ENCODE measurements around the gene RFNG. TPM values are rescaled to one million over a fixed set of nuclear protein-coding genes. Genes with fewer than 3 reads are reported as not detected.

RFNG gene
- total RNA-seq, 1 experiment from 2014 or later = 46.7 TPM

GRCh38 chr17:82087961-82088837 lies 36.6 kb upstream of the RFNG start:
- Histone ChIP-seq H3K4me3 (ENCODE audit: low read length) (no peak overlapping the region), H2AFZ (ENCODE audit: low read length) (no peak overlapping the region), H3K36me3 (ENCODE audit: low read depth, low read length) (peaks cover 80% of the 10 kb centered on the region), H3K9ac (ENCODE audit: low read length) (no peak overlapping the region), H3K4me2 (ENCODE audit: low read length) (no peak overlapping the region), H3K27me3 (ENCODE audit: low read length) (no peaks in the 10 kb centered on the region), H3K4me1 (ENCODE audit: insufficient read depth, low read length) (no peaks in the 10 kb centered on the region), H3K9me3 (ENCODE audit: low read length) (no peaks in the 10 kb centered on the region), H4K20me1 (ENCODE audit: low read length) (peaks cover 6% of the 10 kb centered on the region; the same call in 1 of the 2 replicates), H3K27ac (ENCODE audit: low read length) (no peak overlapping the region), H3F3A (ENCODE audit: low read length, unreplicated experiment) (no peaks in the 10 kb centered on the region), H3K9me2 (replicated peaks; ENCODE audit: low read length) (no peaks in the 10 kb centered on the region), H3K79me2 (ENCODE audit: low read length) (no peaks in the 10 kb centered on the region)
- intact Hi-C loops (cut with micrococcal nuclease) = no loop called here
- TF ChIP-seq EZH2phosphoT487 (IDR thresholded peaks at IDR 0.05; ENCODE audit: borderline replicate concordance, low read length) = no peak
- no peak for TF ChIP-seq CTCF (conservative IDR thresholded peaks at IDR 0.05; ENCODE audit: low read depth, low read length)
- TF ChIP-seq EZH2 (IDR thresholded peaks at IDR 0.05; ENCODE audit: low read length, unreplicated experiment) = no peak
- ATAC-seq (no peak), DNase-seq (no peak)
- ChIA-PET CTCF (no interaction called here), POLR2A (ENCODE audit: unreplicated experiment) (no interaction called here)
- TSS peak; percentile 14 for BruUV-seq (replicated peaks)

GRCh38 chr17:82086941-82087906 lies 35.6 kb upstream of the RFNG start:
- Histone ChIP-seq H3K4me3 (ENCODE audit: low read length) (no peak overlapping the region), H2AFZ (ENCODE audit: low read length) (no peak overlapping the region), H3K9me3 (ENCODE audit: low read length) (no peaks in the 10 kb centered on the region), H3F3A (ENCODE audit: low read length, unreplicated experiment) (no peaks in the 10 kb centered on the region), H3K27ac (ENCODE audit: low read length) (no peak overlapping the region), H3K36me3 (ENCODE audit: low read depth, low read length) (peaks cover 84% of the 10 kb centered on the region), H3K4me1 (ENCODE audit: insufficient read depth, low read length) (no peaks in the 10 kb centered on the region), H3K4me2 (ENCODE audit: low read length) (no peak overlapping the region), H3K27me3 (ENCODE audit: low read length) (no peaks in the 10 kb centered on the region), H4K20me1 (ENCODE audit: low read length) (peaks cover 6% of the 10 kb centered on the region; the same call in 1 of the 2 replicates), H3K9me2 (replicated peaks; ENCODE audit: low read length) (no peaks in the 10 kb centered on the region), H3K79me2 (ENCODE audit: low read length) (no peaks in the 10 kb centered on the region), H3K9ac (ENCODE audit: low read length) (no peak overlapping the region)
- no TSS peak for BruUV-seq (replicated peaks)
- DNase-seq (no peak), ATAC-seq (0 out of 2 replicates have a peak, but pooled peaks have one; percentile 17)
- intact Hi-C loops (cut with micrococcal nuclease) = no loop called here
- TF ChIP-seq EZH2phosphoT487 (IDR thresholded peaks at IDR 0.05; ENCODE audit: borderline replicate concordance, low read length) (no peak), CTCF (conservative IDR thresholded peaks at IDR 0.05; ENCODE audit: low read depth, low read length) (no peak)
- POLR2A ChIA-PET (ENCODE audit: unreplicated experiment) = no interaction called here
- CTCF ChIA-PET = no interaction called here
